Activated CD8-positive, alpha-beta T cell treated with anti-CD3 and anti-CD28 coated beads for 36 hours (primary cell): ENCODE data around the gene GALNT7. TPM values are rescaled to one million over a fixed set of nuclear protein-coding genes. Genes with fewer than 3 reads are reported as not detected.

ENCODE experiments used
- ATAC-seq: fragments of 200-7000 bp; cut with Tn5 transposase; one replicate; pipeline ENCODE4 v1.10.0; 2021; ENCODE audit warnings: mild to moderate bottlenecking, moderate library complexity
- CTCF ChIA-PET: fragments of 350-600 bp; sonication (Branson Sonifier 250); formaldehyde crosslinking; loops from one replicate; lab custom pipeline; 2021; ENCODE audit warnings: antibody characterized with exemption; lab: Charles Lee
- POLR2A ChIA-PET: fragments of 350-600 bp; sonication (Branson Sonifier 250); formaldehyde crosslinking; loops from one replicate; lab custom pipeline; 2021; ENCODE audit warnings: antibody characterized with exemption; lab: Charles Lee
- DNase-seq: peaks from one replicate; pipeline ENCODE4 v3.0.0-alpha.2; 2020
- H3K27ac Mint-ChIP-seq: one replicate; pipeline ENCODE4 v1.8.0; 2021; ENCODE audit warnings: mild to moderate bottlenecking, mixed read lengths
- H3K27me3 Mint-ChIP-seq: one replicate; pipeline ENCODE4 v1.8.0; 2021; ENCODE audit warnings: mixed read lengths
- H3K36me3 Mint-ChIP-seq: one replicate; pipeline ENCODE4 v1.8.0; 2021; ENCODE audit warnings: low read depth, mixed read lengths
- H3K4me1 Mint-ChIP-seq: one replicate; pipeline ENCODE4 v1.8.0; 2021; ENCODE audit warnings: low read depth, mixed read lengths
- H3K4me3 Mint-ChIP-seq: one replicate; pipeline ENCODE4 v1.8.0; 2021; ENCODE audit warnings: mild to moderate bottlenecking, moderate library complexity, mixed read lengths
- H3K9me3 Mint-ChIP-seq: one replicate; pipeline ENCODE4 v1.8.0; 2021; ENCODE audit warnings: mixed read lengths
- intact Hi-C: fragments of 100-400 bp; cut with micrococcal nuclease; formaldehyde crosslinking; loops from one replicate; pipeline ENCODE4 v1.10.0; 2022
- total RNA-seq, 2 experiments: library from RNA; stranded (reverse); gene quantifications; one replicate each; pipeline ENCODE4 v1.2.3, GENCODE V29; 2021
- TF ChIP-seq, protein P1 (sequence below): fragments of 200-600 bp; IDR thresholded peaks from one replicate; pipeline ENCODE4 v1.8.0; 2022; ENCODE audit warnings: antibody characterized with exemption, mild to moderate bottlenecking

The GALNT7 gene
- total RNA-seq, 2 experiments from 2014 or later, result 10.2 to 10.4 TPM

- TF ChIP-seq, protein P1, sequence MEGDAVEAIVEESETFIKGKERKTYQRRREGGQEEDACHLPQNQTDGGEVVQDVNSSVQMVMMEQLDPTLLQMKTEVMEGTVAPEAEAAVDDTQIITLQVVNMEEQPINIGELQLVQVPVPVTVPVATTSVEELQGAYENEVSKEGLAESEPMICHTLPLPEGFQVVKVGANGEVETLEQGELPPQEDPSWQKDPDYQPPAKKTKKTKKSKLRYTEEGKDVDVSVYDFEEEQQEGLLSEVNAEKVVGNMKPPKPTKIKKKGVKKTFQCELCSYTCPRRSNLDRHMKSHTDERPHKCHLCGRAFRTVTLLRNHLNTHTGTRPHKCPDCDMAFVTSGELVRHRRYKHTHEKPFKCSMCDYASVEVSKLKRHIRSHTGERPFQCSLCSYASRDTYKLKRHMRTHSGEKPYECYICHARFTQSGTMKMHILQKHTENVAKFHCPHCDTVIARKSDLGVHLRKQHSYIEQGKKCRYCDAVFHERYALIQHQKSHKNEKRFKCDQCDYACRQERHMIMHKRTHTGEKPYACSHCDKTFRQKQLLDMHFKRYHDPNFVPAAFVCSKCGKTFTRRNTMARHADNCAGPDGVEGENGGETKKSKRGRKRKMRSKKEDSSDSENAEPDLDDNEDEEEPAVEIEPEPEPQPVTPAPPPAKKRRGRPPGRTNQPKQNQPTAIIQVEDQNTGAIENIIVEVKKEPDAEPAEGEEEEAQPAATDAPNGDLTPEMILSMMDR, result no peak
- H3K27me3 Mint-ChIP-seq, result no peaks in the 10 kb centered on the region
- no peak for ATAC-seq
- ChIA-PET POLR2A (no interaction called here), CTCF (interaction anchor here (2.1 kb wide), 1 partner anchor 32 kb away, joined by 8 read pairs; no protein-coding TSS in a partner anchor)
- H3K4me3 Mint-ChIP-seq, result no peak overlapping the region
- H3K4me1 Mint-ChIP-seq, result peaks cover 19% of the 10 kb centered on the region
- intact Hi-C loops, result no loop called here
- no peaks in the 10 kb centered on the region for H3K9me3 Mint-ChIP-seq
- DNase-seq, result no peak
- H3K36me3 Mint-ChIP-seq, result peaks cover 10% of the 10 kb centered on the region
- no peak overlapping the region for H3K27ac Mint-ChIP-seq
Observed at GRCh38 chr4:173269280-173269679, 100.7 kb downstream of the GALNT7 start.

DNA sequence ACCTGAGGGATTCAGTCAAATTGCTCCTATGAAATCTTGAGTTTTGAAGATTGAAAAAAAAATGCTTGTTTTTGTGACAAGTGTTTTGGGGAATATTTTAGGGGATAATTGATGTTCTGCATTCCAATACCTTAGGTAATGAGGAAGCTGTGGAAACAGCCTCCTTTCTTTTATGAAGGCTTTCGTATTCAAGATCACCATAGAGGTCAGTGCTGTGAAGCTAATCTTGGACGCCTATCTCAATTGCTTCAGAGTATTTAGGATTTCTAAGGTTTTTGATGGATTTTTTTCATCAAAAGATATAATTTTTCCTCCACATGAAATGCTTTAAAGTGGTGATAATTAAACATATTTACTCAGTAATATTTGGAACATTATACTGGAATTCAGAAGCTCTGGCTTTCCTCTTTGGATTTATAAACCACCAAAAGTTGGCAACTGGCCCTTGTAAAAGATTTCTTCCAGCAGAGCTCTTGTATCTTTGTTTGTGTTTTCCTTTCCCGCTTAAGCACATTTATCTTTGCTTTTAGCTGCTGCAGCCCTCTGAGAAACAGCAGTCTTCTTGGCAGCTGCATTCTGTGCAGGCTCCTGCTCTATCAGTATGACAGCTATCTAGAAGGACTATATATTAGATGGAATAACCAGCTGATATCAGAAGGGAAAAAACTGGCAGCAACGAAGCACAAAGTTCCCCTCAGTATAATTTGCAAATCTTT, 101.9 kb downstream of the GALNT7 start:
- POLR2A ChIA-PET, result no interaction called here
- CTCF ChIA-PET, result interaction anchor here (1.6 to 2.1 kb wide), 2 partner anchors 13 to 31 kb away, joined by 4 to 8 read pairs; no protein-coding TSS in a partner anchor
- ATAC-seq (no peak), DNase-seq (no peak)
- TF ChIP-seq, protein P1, result no peak
- intact Hi-C loops, result no loop called here
- no peaks in the 10 kb centered on the region for H3K27me3 Mint-ChIP-seq
- H3K9me3 Mint-ChIP-seq, result no peaks in the 10 kb centered on the region
- H3K27ac Mint-ChIP-seq, result no peak overlapping the region
- no peak overlapping the region for H3K4me3 Mint-ChIP-seq
- H3K4me1 Mint-ChIP-seq, result peaks cover 8% of the 10 kb centered on the region
- peaks cover 20% of the 10 kb centered on the region for H3K36me3 Mint-ChIP-seq

DNA sequence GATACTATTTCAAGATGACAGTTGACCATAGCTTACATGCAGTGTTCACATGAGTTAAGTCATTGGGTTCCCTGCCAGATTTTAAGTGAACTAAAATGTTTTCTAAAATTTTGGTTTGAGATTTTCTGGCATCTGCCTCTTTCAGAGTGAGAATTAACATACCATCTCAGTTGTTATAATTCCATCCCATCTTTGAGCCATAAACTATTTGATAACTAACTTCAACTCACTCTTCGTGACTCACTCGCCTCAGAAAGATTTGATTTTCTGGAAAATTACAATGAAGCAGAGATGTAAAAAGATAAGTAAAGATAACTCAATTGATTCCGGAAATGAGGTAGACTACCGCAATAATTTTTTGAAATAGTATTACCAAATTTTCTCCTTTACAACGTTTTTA, 103.7 kb downstream of the GALNT7 start:
- H3K36me3 Mint-ChIP-seq, result peaks cover 20% of the 10 kb centered on the region

GRCh38 chr4:173272996-173273395, 104.4 kb downstream of the GALNT7 start:
- TF ChIP-seq, protein P1, result no peak
- Mint-ChIP-seq H3K27me3 (no peaks in the 10 kb centered on the region), H3K4me1 (peaks cover 1% of the 10 kb centered on the region), H3K27ac (no peak overlapping the region), H3K9me3 (no peaks in the 10 kb centered on the region), H3K36me3 (peaks cover 20% of the 10 kb centered on the region), H3K4me3 (no peak overlapping the region)
- intact Hi-C loops, result no loop called here
- ChIA-PET CTCF (no interaction called here), POLR2A (no interaction called here)
- ATAC-seq, result no peak
- no peak for DNase-seq

More for the DNA sequence above, 103.7 kb downstream of the GALNT7 start:
- H3K4me1 Mint-ChIP-seq, result peaks cover 3% of the 10 kb centered on the region
- TF ChIP-seq, protein P1, result no peak
- DNase-seq (no peak), ATAC-seq (no peak)
- ChIA-PET CTCF (interaction anchor here (1.2 kb wide), 1 partner anchor 259 kb away, joined by 3 read pairs; no protein-coding TSS in a partner anchor), POLR2A (no interaction called here)
- no peaks in the 10 kb centered on the region for H3K9me3 Mint-ChIP-seq
- intact Hi-C loops, result no loop called here
- no peaks in the 10 kb centered on the region for H3K27me3 Mint-ChIP-seq
- H3K4me3 Mint-ChIP-seq, result no peak overlapping the region
- no peak overlapping the region for H3K27ac Mint-ChIP-seq

GRCh38 chr4:173273941-173274340, 105.3 kb downstream of the GALNT7 start:
- intact Hi-C loops, result no loop called here
- no peaks in the 10 kb centered on the region for H3K4me1 Mint-ChIP-seq
- H3K4me3 Mint-ChIP-seq, result no peak overlapping the region
- no peaks in the 10 kb centered on the region for H3K27me3 Mint-ChIP-seq
- ChIA-PET POLR2A (interaction anchor here (1.6 kb wide), 1 partner anchor 19 kb away, joined by 3 read pairs; no protein-coding TSS in a partner anchor), CTCF (interaction anchor here (1.3 to 4.7 kb wide), 4 partner anchors 14 to 220 kb away, joined by 4 to 20 read pairs (median 7); no protein-coding TSS in a partner anchor)
- H3K9me3 Mint-ChIP-seq, result no peaks in the 10 kb centered on the region
- DNase-seq, result no peak
- TF ChIP-seq, protein P1, result no peak
- H3K27ac Mint-ChIP-seq, result no peak overlapping the region
- no peak for ATAC-seq
- peaks cover 20% of the 10 kb centered on the region for H3K36me3 Mint-ChIP-seq
